ENCODE measurements around the gene FUT4.

- TF ChIP-seq CTCF (IDR thresholded peaks at IDR 0.05; ENCODE audit: borderline replicate concordance, extremely low read depth, low read length, poor library complexity, severe bottlenecking) = no peak
- no peak for TF ChIP-seq EZH2 (IDR thresholded peaks at IDR 0.05; ENCODE audit: borderline replicate concordance, low read depth, low read length, severe bottlenecking)
These were observed 13.7 kb downstream of the FUT4 start for GRCh38 chr11:94557421-94557820.

All from DND-41 (cell line).